Naive thymus-derived CD4-positive, alpha-beta T cell (primary cell): Measurements from ENCODE around the gene NOCT. TPM values are rescaled to one million over a fixed set of nuclear protein-coding genes. Genes with fewer than 3 reads are reported as not detected.
"Not testable (repeated sequence)": the region's sequence is repeated elsewhere in the genome, so short reads cannot be mapped to it uniquely, and the experiment has no call there.

Source experiments
- ATAC-seq: fragments of 150-1000 bp; cut with Tn5 transposase; 2 replicates; pipeline ENCODE4 v1.10.0; 2021; ENCODE audit warnings: mild to moderate bottlenecking, moderate library complexity
- CTCF ChIA-PET: fragments of 350-600 bp; sonication (Branson Sonifier 250); formaldehyde crosslinking; loops from one replicate; lab custom pipeline; 2021; ENCODE audit warnings: antibody characterized with exemption; lab: Charles Lee
- POLR2A ChIA-PET: fragments of 350-600 bp; sonication (Branson Sonifier 250); formaldehyde crosslinking; loops from one replicate; lab custom pipeline; 2021; ENCODE audit warnings: antibody characterized with exemption, inconsistent platforms; lab: Charles Lee
- DNase-seq, 9 donors: peaks; one replicate each; pipeline versions ENCODE4 v3.0.0 to v3.0.0-alpha.2; 2020 to 2022; ENCODE audit warnings: mixed read lengths in 1 of 9
- H3K27ac ChIP-seq: one replicate; pipeline ENCODE4 v1.7.0; 2013; ENCODE audit warnings: mild to moderate bottlenecking, low read depth, low read length, moderate library complexity
- H3K27me3 ChIP-seq, 2 donors: one replicate each; pipeline ENCODE4 v1.7.0; 2013; ENCODE audit warnings: low read length in 2 of 2, mild to moderate bottlenecking in 2 of 2, moderate library complexity in 2 of 2; ENCODE audit not compliant: control insufficient read depth in 2 of 2, insufficient read depth in 2 of 2
- H3K36me3 ChIP-seq, 3 experiments: 1 replicate in 2 of 3; 2 replicates in 1 of 3; pipeline ENCODE4 v1.7.0; 2013; ENCODE audit warnings: low read length in 3 of 3, mild to moderate bottlenecking in 3 of 3, moderate library complexity in 1 of 3; ENCODE audit not compliant: insufficient read depth in 3 of 3, control insufficient read depth in 2 of 3
- H3K4me1 ChIP-seq, 2 donors: one replicate each; pipeline ENCODE4 v1.7.0; 2013; ENCODE audit warnings: low read length in 2 of 2, mild to moderate bottlenecking in 2 of 2, moderate library complexity in 1 of 2; ENCODE audit not compliant: control insufficient read depth in 2 of 2, insufficient read depth in 2 of 2
- H3K4me3 ChIP-seq: 2 replicates; pipeline ENCODE4 v1.7.0; 2013; ENCODE audit warnings: mild to moderate bottlenecking, low read length
- H3K9me3 ChIP-seq, 3 experiments: 1 replicate in 2 of 3; 2 replicates in 1 of 3; pipeline ENCODE4 v1.7.0; 2013; ENCODE audit warnings: low read length in 3 of 3; ENCODE audit not compliant: control insufficient read depth in 2 of 3
- H3K27ac Mint-ChIP-seq, 9 donors: one replicate each; pipeline ENCODE4 v1.8.0; 2020 to 2022; ENCODE audit warnings: mixed read lengths in 9 of 9, mild to moderate bottlenecking in 8 of 9, moderate library complexity in 5 of 9, inconsistent platforms in 2 of 9
- H3K27me3 Mint-ChIP-seq, 5 donors: one replicate each; pipeline ENCODE4 v1.8.0; 2021 to 2022; ENCODE audit warnings: mixed read lengths in 5 of 5, mild to moderate bottlenecking in 1 of 5
- H3K36me3 Mint-ChIP-seq, 5 donors: one replicate each; pipeline ENCODE4 v1.8.0; 2020 to 2022; ENCODE audit warnings: mixed read lengths in 5 of 5, mild to moderate bottlenecking in 3 of 5, inconsistent platforms in 1 of 5
- H3K4me1 Mint-ChIP-seq, 7 donors: one replicate each; pipeline ENCODE4 v1.8.0; 2020 to 2022; ENCODE audit warnings: mixed read lengths in 7 of 7, mild to moderate bottlenecking in 3 of 7, inconsistent platforms in 1 of 7
- H3K4me3 Mint-ChIP-seq, 10 donors: one replicate each; pipeline ENCODE4 v1.8.0; 2020 to 2022; ENCODE audit warnings: mild to moderate bottlenecking in 10 of 10, mixed read lengths in 10 of 10, moderate library complexity in 6 of 10, inconsistent platforms in 2 of 10
- H3K9me3 Mint-ChIP-seq, 11 donors: one replicate each; pipeline ENCODE4 v1.8.0; 2020 to 2022; ENCODE audit warnings: mixed read lengths in 11 of 11, mild to moderate bottlenecking in 4 of 11, inconsistent platforms in 1 of 11, moderate library complexity in 1 of 11
- intact Hi-C, 2 donors: fragments of 100-400 bp; cut with micrococcal nuclease; formaldehyde crosslinking; loops; one replicate each; pipeline ENCODE4 v1.15.1; 2023
- polyA plus RNA-seq, 2 donors: library from polyadenylated mRNA; unstranded; fragments of 300-500 nt; fragmentation: Illumina TruSeq; gene quantifications; one replicate each; pipeline ENCODE4 v1.2.3, GENCODE V29; 2021
- total RNA-seq, 6 experiments: library from RNA in 5 of 6; stranded (reverse) in 5 of 6; gene quantifications; 1 replicate in 5 of 6; 2 replicates in 1 of 6; pipeline ENCODE4 v1.2.3 and lab custom pipeline; 2021 to 2026

Gene NOCT
- total and polyA plus RNA-seq, 7 experiments from 2014 or later, result 0.12 to 33.7 (median 1.7) TPM

DNA sequence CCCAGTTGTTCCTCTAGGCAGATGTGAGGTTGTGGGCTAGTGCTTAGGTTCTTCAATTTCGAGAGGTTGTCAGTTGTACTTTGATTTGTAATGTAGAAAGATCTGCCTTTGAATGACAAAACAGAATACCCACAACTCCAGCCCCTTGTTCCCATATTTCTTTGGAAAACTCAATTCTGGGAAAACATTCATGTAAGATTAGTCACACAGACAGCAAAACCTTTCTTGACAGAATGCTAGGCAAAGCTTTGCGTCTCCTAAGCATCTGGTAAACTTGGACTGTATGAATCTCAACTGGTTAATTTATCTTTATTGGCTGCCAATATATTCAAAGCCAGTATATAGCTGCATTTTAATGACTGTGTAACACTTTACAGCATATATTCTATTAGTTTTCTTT, 34.9 kb downstream of the NOCT start:
- no peaks in the 10 kb centered on the region for H3K27me3 ChIP-seq
- POLR2A ChIA-PET, result interaction anchor here (1.1 kb wide), 1 partner anchor 35 kb away, joined by 3 read pairs; the partner anchor contains the start of gene NOCT
- H3K36me3 Mint-ChIP-seq, result peaks cover 13 to 33% (median 19%) of the 10 kb centered on the region in 5 donors

GRCh38 chr4:139053909-139054308, 38.3 kb downstream of the NOCT start:
- H3K4me1 Mint-ChIP-seq, result peaks cover 15 to 55% (median 32%) of the 10 kb centered on the region in 7 donors
- intact Hi-C loops, result no loop called here
- Histone ChIP-seq H3K4me3 (no peak overlapping the region), H3K36me3 (peaks cover 11 to 31% (median 14%) of the 10 kb centered on the region in 3 experiments), H3K27ac (no peak overlapping the region), H3K9me3 (no peaks in the 10 kb centered on the region), H3K27me3 (no peaks in the 10 kb centered on the region), H3K4me1 (no peaks in the 10 kb centered on the region)
- H3K27ac Mint-ChIP-seq, result peak overlapping the region in 5 of 9 donors; percentile 8 to 71 (median 20)
- CTCF ChIA-PET, result interaction anchor here (1.0 kb wide), 1 partner anchor 242 kb away, joined by 3 read pairs; no protein-coding TSS in a partner anchor
- H3K9me3 Mint-ChIP-seq, result no peaks in the 10 kb centered on the region
- H3K27me3 Mint-ChIP-seq, result no peaks in the 10 kb centered on the region
- POLR2A ChIA-PET, result no interaction called here
- DNase-seq (no peak), ATAC-seq (no peak)
- peaks cover 17 to 44% (median 21%) of the 10 kb centered on the region in 5 donors for H3K36me3 Mint-ChIP-seq
- H3K4me3 Mint-ChIP-seq, result no peak overlapping the region

More for the DNA sequence above, 34.9 kb downstream of the NOCT start:
- intact Hi-C loops, result no loop called here
- Mint-ChIP-seq H3K4me1 (peaks cover 3 to 29% (median 18%) of the 10 kb centered on the region in 7 donors), H3K9me3 (no peaks in the 10 kb centered on the region), H3K27me3 (no peaks in the 10 kb centered on the region), H3K27ac (peak overlapping the region in 1 of 9 donors; percentile 14), H3K4me3 (no peak overlapping the region)
- no peak overlapping the region for H3K4me3 ChIP-seq
- CTCF ChIA-PET, result no interaction called here
- no peak overlapping the region for H3K27ac ChIP-seq
- peaks cover 6 to 19% (median 14%) of the 10 kb centered on the region in 3 experiments for H3K36me3 ChIP-seq
- ATAC-seq (no peak), DNase-seq (no peak)
- H3K9me3 ChIP-seq, result no peaks in the 10 kb centered on the region
- H3K4me1 ChIP-seq, result no peaks in the 10 kb centered on the region

DNA sequence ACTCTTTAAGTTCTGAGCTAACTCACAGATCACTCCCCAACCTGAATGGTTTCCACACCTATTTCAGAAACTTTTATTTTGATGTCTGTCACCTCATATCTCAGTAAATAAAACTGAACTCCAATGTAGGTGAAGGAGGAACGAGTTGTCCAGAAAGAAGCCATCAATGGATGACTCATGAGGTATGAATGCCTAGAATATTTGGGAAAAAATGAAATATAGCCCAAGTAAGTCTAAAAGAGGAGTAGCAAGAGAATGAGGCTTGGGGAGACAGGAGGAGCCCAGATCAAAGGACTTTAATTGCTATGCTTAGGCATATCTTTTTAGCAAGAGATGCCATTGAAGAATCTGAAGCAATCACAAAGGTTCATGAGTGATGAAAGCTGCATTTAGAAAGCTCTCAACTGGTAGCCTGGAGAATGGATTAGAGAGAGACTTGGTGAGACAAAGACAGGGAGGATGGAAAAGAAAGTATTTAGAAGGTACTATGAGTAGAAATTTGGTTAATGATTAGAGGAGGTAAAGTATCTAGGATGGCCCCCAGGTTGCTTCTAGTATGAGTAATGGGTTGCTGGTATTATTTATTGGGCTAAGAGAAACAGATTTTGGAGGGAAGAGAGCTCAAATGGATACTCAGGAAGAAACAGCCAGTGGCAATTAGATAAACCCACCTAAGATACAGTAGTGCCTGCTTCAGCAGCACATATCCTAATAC, 39.4 kb downstream of the NOCT start:
- H3K4me3 Mint-ChIP-seq, result no peak overlapping the region
- H3K27me3 Mint-ChIP-seq, result no peaks in the 10 kb centered on the region
- Histone ChIP-seq H3K27me3 (no peaks in the 10 kb centered on the region), H3K9me3 (no peaks in the 10 kb centered on the region), H3K27ac (no peak overlapping the region), H3K36me3 (peaks cover 11 to 36% (median 13%) of the 10 kb centered on the region in 3 experiments), H3K4me1 (no peaks in the 10 kb centered on the region), H3K4me3 (no peak overlapping the region)
- intact Hi-C loops, result no loop called here
- ATAC-seq (no peak), DNase-seq (no peak)
- H3K27ac Mint-ChIP-seq, result peak overlapping the region in 7 of 9 donors; percentile 16 to 93 (median 59)
- ChIA-PET CTCF (interaction anchor here (1.0 kb wide), 1 partner anchor 241 kb away, joined by 3 read pairs; no protein-coding TSS in a partner anchor), POLR2A (no interaction called here)
- H3K36me3 Mint-ChIP-seq, result peaks cover 17 to 44% (median 26%) of the 10 kb centered on the region in 5 donors
- H3K4me1 Mint-ChIP-seq, result peaks cover 18 to 56% (median 37%) of the 10 kb centered on the region in 7 donors
- H3K9me3 Mint-ChIP-seq, result no peaks in the 10 kb centered on the region

GRCh38 chr4:139059026-139059425, 43.4 kb downstream of the NOCT start:
- CTCF ChIA-PET, result interaction anchor here (1.1 kb wide), 1 partner anchor 29 kb away, joined by 5 read pairs; no protein-coding TSS in a partner anchor
- H3K4me3 Mint-ChIP-seq, H3K9me3 ChIP-seq, H3K27me3 Mint-ChIP-seq, H3K4me1 ChIP-seq, POLR2A ChIA-PET, H3K27me3 ChIP-seq, H3K4me3 ChIP-seq, intact Hi-C loops, H3K27ac ChIP-seq, H3K9me3 Mint-ChIP-seq, ATAC-seq, DNase-seq: not testable (repeated sequence)
- peaks cover 11 to 54% (median 28%) of the 10 kb centered on the region in 5 donors for H3K36me3 Mint-ChIP-seq
- H3K36me3 ChIP-seq, result peaks cover 24 to 69% (median 29%) of the 10 kb centered on the region in 3 experiments
- H3K4me1 Mint-ChIP-seq, result peaks cover 18 to 49% (median 41%) of the 10 kb centered on the region in 7 donors
- H3K27ac Mint-ChIP-seq, result peak overlapping the region in 6 of 9 donors; percentile 7 to 52 (median 28)

DNA sequence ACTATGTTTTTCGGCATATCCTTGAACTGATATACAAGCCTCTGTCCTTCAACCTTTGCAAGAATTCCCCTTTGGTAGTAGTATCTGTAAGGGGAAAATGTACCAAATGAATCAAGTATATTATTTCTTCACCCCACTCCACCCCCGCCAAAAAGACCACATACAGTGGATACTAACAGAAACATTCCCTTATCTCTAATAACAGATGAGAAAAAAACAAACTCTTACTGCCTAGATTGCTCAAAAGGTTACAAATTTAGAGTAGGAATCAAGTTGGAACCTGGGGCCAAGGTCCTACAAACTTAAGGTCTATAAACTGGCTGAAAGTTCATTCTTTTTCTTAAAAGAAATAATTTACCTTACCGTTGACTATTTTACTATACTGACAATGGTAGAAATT, 45.0 kb downstream of the NOCT start:
- H3K4me1 Mint-ChIP-seq, result peaks cover 10 to 33% (median 28%) of the 10 kb centered on the region in 7 donors
- Histone ChIP-seq H3K36me3 (peaks cover 14 to 60% (median 23%) of the 10 kb centered on the region in 3 experiments), H3K9me3 (no peaks in the 10 kb centered on the region), H3K4me1 (no peaks in the 10 kb centered on the region), H3K27me3 (no peaks in the 10 kb centered on the region), H3K27ac (no peak overlapping the region), H3K4me3 (no peak overlapping the region)
- no peaks in the 10 kb centered on the region for H3K9me3 Mint-ChIP-seq
- no peak for ATAC-seq
- DNase-seq, result no peak
- ChIA-PET POLR2A (no interaction called here), CTCF (interaction anchor here (0.6 kb wide), 1 partner anchor 37 kb away, joined by 4 read pairs; no protein-coding TSS in a partner anchor)
- intact Hi-C loops, result no loop called here
- H3K27ac Mint-ChIP-seq, result peak overlapping the region in 3 of 9 donors; percentile 18 to 52 (median 22)
- H3K36me3 Mint-ChIP-seq, result peaks cover 3 to 51% (median 22%) of the 10 kb centered on the region in 5 donors
- H3K27me3 Mint-ChIP-seq, result no peaks in the 10 kb centered on the region
- H3K4me3 Mint-ChIP-seq, result no peak overlapping the region

DNA sequence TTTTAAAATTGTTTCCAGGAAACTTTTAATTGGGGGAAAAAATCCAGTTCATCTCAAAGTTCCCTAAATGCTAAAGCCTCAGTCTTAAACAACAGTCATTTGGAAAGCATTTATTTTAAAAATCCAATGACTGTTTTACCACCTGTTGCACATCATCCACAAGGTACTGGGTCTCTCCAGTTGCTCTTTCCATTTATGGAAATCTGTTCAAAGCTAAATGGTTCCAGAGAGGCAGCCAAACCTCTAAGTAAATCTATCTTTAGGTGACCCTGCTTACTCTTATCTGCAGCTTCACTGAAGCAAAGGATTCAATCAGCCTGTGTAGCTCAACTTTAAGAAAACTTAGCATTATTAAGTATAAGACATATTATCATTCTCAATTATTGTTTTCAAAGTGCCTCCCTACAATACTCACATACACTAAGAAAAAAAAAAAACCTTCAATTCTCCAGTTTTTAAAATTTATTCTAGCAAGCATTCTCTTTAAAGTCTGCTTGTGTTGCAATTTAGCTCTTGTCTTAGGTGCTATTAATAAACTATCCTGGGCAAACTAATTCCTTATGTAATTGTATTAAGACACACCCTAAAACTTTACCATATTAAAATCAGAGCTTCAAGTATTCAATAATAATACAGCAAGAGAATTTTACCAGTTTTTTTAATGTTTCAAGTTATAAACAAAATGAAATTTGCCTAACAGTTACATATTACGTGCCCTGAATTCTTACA, 60.6 kb downstream of the NOCT start:
- DNase-seq (no peak), ATAC-seq (no peak)
- intact Hi-C loops, result loop anchor here in 1 of 2 donors (1.0 kb wide), 1 partner anchor 8 kb away; no protein-coding TSS in a partner anchor
- Mint-ChIP-seq H3K4me1 (peaks cover 20 to 81% (median 67%) of the 10 kb centered on the region in 7 donors), H3K27me3 (no peaks in the 10 kb centered on the region), H3K4me3 (peak overlapping the region in 2 of 10 donors; percentile 27 to 30), H3K36me3 (peaks cover 0 to 10% (median 9%) of the 10 kb centered on the region in 5 donors), H3K27ac (peak overlapping the region in 2 of 9 donors; percentile 20 to 48), H3K9me3 (peaks cover 0 to 2% (median 0%) of the 10 kb centered on the region in 11 donors)
- CTCF ChIA-PET, result no interaction called here
- Histone ChIP-seq H3K27ac (no peak overlapping the region), H3K9me3 (no peaks in the 10 kb centered on the region), H3K4me1 (peaks cover 10 to 23% of the 10 kb centered on the region in 2 donors), H3K27me3 (no peaks in the 10 kb centered on the region), H3K36me3 (peaks cover 0 to 14% (median 10%) of the 10 kb centered on the region in 3 experiments), H3K4me3 (no peak overlapping the region)
- POLR2A ChIA-PET, result interaction anchor here (0.6 to 1.0 kb wide), 2 partner anchors 60 to 225 kb away, joined by 3 read pairs; partner anchors contain the start of gene NAA15
